ENCODE measurements around the gene GLT1D1. TPM values are rescaled to one million over a fixed set of nuclear protein-coding genes. Genes with fewer than 3 reads are reported as not detected.

The GLT1D1 gene
- polyA plus RNA-seq, 3 donors: 40.6 to 55.6 (median 53.3) TPM

- Mint-ChIP-seq H3K4me1 (no peaks in the 10 kb centered on the region), H3K36me3 (peaks cover 88 to 93% of the 10 kb centered on the region in 2 donors), H3K27me3 (ENCODE audit: low read depth in 3 of 3) (peaks cover 8 to 20% (median 20%) of the 10 kb centered on the region in 3 donors), H3K9me3 (peaks cover 6 to 25% (median 13%) of the 10 kb centered on the region in 7 donors), H3K4me3 (no peak overlapping the region), H3K27ac (no peak overlapping the region)
- Histone ChIP-seq H3K36me3 (replicated peaks in 1 of 2; ENCODE audit: control insufficient read depth in 1 of 2, insufficient read depth in 2 of 2, low read length in 2 of 2) (peaks cover 54 to 96% of the 10 kb centered on the region in 2 donors), H4K20me1 (ENCODE audit: insufficient read depth, low read length) (peaks cover 58% of the 10 kb centered on the region), H3K4me1 (ENCODE audit: control insufficient read depth in 1 of 2, insufficient read depth in 2 of 2, low read length in 2 of 2) (no peaks in the 10 kb centered on the region), H3K27me3 (ENCODE audit: control insufficient read depth in 2 of 2, insufficient read depth in 2 of 2, low read length in 2 of 2) (peaks cover 0 to 6% of the 10 kb centered on the region in 2 donors), H3K4me2 (replicated peaks; ENCODE audit: extremely low read depth, low read length, poor library complexity, severe bottlenecking) (no peak overlapping the region), H3K27ac (ENCODE audit: low read depth in 1 of 2, low read length in 2 of 2) (no peak overlapping the region), H3K79me2 (ENCODE audit: insufficient read depth, low read length) (no peaks in the 10 kb centered on the region), H3K9ac (ENCODE audit: insufficient read depth, low read length, poor library complexity, severe bottlenecking) (no peak overlapping the region), H2AFZ (ENCODE audit: insufficient read depth, low read depth, low read length, poor library complexity, severe bottlenecking) (no peak overlapping the region), H3K4me3 (replicated peaks in 1 of 3; ENCODE audit: low read depth in 2 of 3, low read length in 3 of 3) (no peak overlapping the region), H3K9me3 (replicated peaks in 1 of 2; ENCODE audit: control insufficient read depth in 1 of 2, insufficient read depth in 1 of 2, low read length in 2 of 2) (no peaks in the 10 kb centered on the region)
- TF ChIP-seq CTCF (IDR thresholded peaks at IDR 0.05): no peak
- intact Hi-C loops (cut with micrococcal nuclease): no loop called here
- no peak for DNase-seq
- WGBS (ENCODE audit: insufficient coverage): 64% methylated on average over 9 of the region's 16 CpGs
Measured at GRCh38 chr12:128959901-128960300, 106.6 kb downstream of the GLT1D1 start.

GRCh38 chr12:128961308-128961902 lies 108.1 kb downstream of the GLT1D1 start:
- intact Hi-C loops (cut with micrococcal nuclease): no loop called here
- 81% methylated on average over 7 of the region's 8 CpGs for WGBS (ENCODE audit: insufficient coverage)
- peaks cover 87 to 93% of the 10 kb centered on the region in 2 donors for H3K36me3 Mint-ChIP-seq

More at GRCh38 chr12:128961308-128961902, 108.1 kb downstream of the GLT1D1 start:
- Histone ChIP-seq H3K79me2 (ENCODE audit: insufficient read depth, low read length) (no peaks in the 10 kb centered on the region), H3K4me3 (replicated peaks in 1 of 3; ENCODE audit: low read depth in 2 of 3, low read length in 3 of 3) (no peak overlapping the region), H3K4me2 (replicated peaks; ENCODE audit: extremely low read depth, low read length, poor library complexity, severe bottlenecking) (no peak overlapping the region), H3K9ac (ENCODE audit: insufficient read depth, low read length, poor library complexity, severe bottlenecking) (no peak overlapping the region), H3K27ac (ENCODE audit: low read depth in 1 of 2, low read length in 2 of 2) (no peak overlapping the region), H2AFZ (ENCODE audit: insufficient read depth, low read depth, low read length, poor library complexity, severe bottlenecking) (no peak overlapping the region), H3K27me3 (ENCODE audit: control insufficient read depth in 2 of 2, insufficient read depth in 2 of 2, low read length in 2 of 2) (peaks cover 0 to 6% of the 10 kb centered on the region in 2 donors), H3K4me1 (ENCODE audit: control insufficient read depth in 1 of 2, insufficient read depth in 2 of 2, low read length in 2 of 2) (no peaks in the 10 kb centered on the region), H3K9me3 (replicated peaks in 1 of 2; ENCODE audit: control insufficient read depth in 1 of 2, insufficient read depth in 1 of 2, low read length in 2 of 2) (no peaks in the 10 kb centered on the region), H3K36me3 (replicated peaks in 1 of 2; ENCODE audit: control insufficient read depth in 1 of 2, insufficient read depth in 2 of 2, low read length in 2 of 2) (peaks cover 43 to 95% of the 10 kb centered on the region in 2 donors), H4K20me1 (ENCODE audit: insufficient read depth, low read length) (peaks cover 66% of the 10 kb centered on the region)
- DNase-seq: no peak
- Mint-ChIP-seq H3K27ac (no peak overlapping the region), H3K4me3 (no peak overlapping the region), H3K9me3 (peaks cover 6 to 22% (median 13%) of the 10 kb centered on the region in 7 donors), H3K27me3 (ENCODE audit: low read depth in 3 of 3) (peaks cover 10 to 19% (median 18%) of the 10 kb centered on the region in 3 donors), H3K4me1 (no peaks in the 10 kb centered on the region)
- no peak for TF ChIP-seq CTCF (IDR thresholded peaks at IDR 0.05)

All from CD14-positive monocyte (primary cell).